ENCODE measurements around the gene TRIM32.

DNA sequence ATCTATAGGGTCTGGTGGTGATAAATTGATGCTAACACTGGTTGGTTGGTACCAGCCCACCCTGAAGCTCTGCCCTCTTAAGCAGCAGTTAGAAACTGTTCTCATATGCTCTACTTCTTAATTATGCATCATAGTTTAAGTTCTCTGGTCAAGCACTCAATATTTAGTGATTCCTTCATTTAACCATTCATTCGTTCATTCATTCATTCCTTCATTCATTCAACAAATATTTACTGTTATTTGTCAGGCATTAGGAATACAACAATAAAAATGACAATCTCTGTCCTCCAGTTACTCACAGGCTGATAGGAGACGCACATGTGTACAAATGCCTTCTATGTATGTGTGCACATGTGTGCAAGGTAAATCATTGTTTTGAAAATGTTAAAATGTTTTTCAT lies 54.6 kb downstream of the TRIM32 start:
- TF ChIP-seq POLR2A (IDR thresholded peaks at IDR 0.05; ENCODE audit: low read length) (no peak), GATA1 (IDR thresholded peaks at IDR 0.05; ENCODE audit: low read depth, low read length) (no peak)

Data from erythroblast (primary cell).